Jurkat, Clone E6-1 (cell line): ENCODE results near the gene UQCRQ. TPM values are rescaled to one million over a fixed set of nuclear protein-coding genes. Genes with fewer than 3 reads are reported as not detected.

Experiments used
- DNase-seq: peaks from one replicate; pipeline ENCODE4 v3.0.0-alpha.2; 2011; ENCODE audit warnings: low read depth, low spot score
- H3K4me3 ChIP-seq: 2 replicates; pipeline ENCODE4 v1.5.1; 2011; ENCODE audit warnings: mild to moderate bottlenecking, low read length, control low read depth, moderate library complexity
- polyA plus RNA-seq: library from polyadenylated mRNA; unstranded; fragments of >200 nt; gene quantifications from one replicate; pipeline ENCODE4 v1.2.1, GENCODE V29; 2012; ENCODE audit warnings: missing spikeins; ENCODE audit not compliant: insufficient read length, insufficient read depth

UQCRQ gene
- polyA plus RNA-seq, result 592 TPM

DNA sequence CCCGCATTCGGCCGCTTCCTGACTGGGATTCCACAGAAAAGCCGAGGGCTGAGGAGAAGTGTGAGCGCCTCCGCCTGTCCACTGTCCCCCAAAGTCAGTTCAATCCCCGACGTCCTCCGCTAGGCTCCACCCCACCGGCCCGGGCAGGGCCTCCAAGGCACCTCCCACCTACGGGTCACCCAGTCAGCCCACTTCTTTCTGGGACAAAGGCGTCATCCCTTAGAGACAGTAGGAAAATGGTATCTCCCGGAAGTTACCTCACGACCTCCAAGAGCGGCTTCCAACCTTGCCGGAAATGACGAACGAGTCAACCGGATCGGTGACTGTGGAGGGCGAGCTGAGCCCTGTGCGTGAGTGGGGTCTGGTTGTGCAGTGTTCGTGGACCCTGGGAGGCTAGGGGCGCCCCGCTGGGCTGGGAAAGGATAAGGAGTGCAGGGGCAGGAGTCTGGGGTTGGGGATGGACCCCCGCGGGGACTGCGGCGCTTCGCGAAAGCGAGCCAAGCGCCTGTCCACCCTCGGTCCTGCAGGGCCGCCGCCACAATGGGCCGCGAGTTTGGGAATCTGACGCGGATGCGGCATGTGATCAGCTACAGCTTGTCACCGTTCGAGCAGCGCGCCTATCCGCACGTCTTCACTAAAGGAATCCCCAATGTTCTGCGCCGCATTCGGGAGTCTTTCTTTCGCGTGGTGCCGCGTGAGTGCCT lies at the start of gene UQCRQ, which contains the start of gene GDF9:
UQCRQ (plus strand) TSS at position 301 of the 704 bp plus-strand sequence; CDS start at position 541, 240 bp downstream.
GDF9 (minus strand) TSS at position 128 of the 704 bp plus-strand sequence. CDS start 1,936 bp downstream, outside the sequence.
- peak; percentile 99 for DNase-seq
- H3K4me3 ChIP-seq, result peak within 1 kb of the TSS; percentile 95

DNA sequence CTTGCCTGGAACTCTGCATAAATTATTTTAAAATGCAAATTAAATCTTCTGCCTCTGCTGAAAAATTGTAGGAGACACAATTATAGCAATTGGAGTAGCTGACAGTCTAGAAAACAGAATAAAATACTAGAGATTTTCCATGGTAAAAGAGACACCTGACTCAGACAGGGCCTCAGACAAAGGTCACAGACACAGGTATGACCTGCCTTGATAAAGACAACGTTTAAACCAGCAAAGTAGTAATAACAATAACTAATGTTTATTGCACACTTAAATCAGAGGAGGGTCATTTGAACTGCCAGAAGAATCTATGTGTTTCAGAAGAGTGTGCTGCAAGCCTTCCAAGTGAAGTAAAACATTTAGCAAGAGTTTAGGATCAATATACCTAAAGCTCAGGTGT lies 49.4 kb upstream of the UQCRQ start:
- no peak for DNase-seq
- no peak overlapping the region for H3K4me3 ChIP-seq

DNA sequence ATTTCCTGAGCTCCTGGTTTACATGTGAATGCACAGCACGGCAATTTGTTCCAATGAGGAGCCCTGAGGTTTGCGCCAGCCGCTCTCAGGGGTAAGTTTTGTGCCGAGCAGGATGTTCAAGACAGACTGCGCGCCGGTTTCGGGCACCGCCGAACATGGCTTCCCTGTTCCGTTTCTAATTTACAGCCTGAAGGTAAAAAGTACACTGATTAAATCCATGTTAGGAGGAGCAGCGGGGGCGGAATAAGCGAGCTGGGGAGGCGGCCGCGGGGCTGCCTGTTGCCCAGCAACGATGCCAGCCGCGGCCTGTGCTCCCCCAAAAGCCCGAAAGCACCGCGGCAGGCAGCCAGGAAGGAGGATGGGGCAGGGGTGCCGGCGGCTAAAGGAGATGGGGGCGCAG lies 47.0 kb upstream of the UQCRQ start:
- DNase-seq, result no peak
- H3K4me3 ChIP-seq, result no peak overlapping the region

DNA sequence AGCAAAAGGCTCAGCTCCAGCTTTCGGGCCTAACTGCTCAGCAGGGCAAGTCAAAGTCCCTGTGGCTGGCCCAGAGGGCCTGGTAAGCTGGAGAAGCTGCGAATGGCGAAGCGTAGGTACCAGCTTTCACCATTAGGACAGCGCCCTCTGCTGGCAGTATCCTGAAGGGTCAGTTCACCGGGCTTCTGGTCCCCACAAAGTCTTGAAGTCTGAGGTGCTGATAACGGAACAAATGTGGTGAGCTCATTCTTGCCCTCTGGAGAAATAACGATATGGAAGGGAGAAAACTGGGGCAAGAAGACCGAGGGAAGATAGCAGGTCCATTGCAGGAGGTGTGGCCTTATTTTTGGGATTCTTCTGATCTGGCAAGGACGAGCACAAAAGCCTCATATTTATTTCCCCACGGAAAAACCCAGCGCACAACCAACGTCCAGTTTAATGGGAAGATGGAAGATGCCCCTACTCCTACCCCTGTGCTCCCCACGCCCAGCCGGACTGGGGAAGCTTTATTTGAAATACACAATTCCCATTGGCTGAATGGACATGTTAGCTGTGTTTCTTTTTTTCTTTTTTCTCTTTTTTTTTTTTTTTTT lies 46.2 kb upstream of the UQCRQ start:
- no peak overlapping the region for H3K4me3 ChIP-seq
- peak; percentile 84 for DNase-seq

- no peak for DNase-seq
- no peak overlapping the region for H3K4me3 ChIP-seq
Measured at GRCh38 chr5:132821350-132821749, 45.1 kb upstream of the UQCRQ start.

DNA sequence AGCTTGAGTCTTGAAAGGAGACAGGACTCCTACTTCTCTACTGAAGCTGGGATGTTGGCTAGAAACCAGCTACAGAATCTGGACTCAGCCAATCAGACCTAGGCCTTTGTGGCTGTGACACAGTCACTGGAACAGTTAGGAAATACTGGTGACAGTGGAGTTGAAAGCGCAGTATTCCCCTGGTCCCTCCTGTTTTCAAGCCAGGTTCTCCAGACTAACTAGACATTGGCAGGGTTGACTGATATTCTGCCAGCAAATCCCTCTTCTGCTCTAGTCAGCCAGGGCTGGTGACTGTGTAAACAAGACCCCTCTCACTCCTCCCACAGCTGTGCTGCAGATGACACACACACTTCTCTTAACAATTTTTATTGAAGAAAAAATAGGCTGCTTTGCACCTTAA lies 44.7 kb upstream of the UQCRQ start:
- no peak for DNase-seq
- no peak overlapping the region for H3K4me3 ChIP-seq

- no peak overlapping the region for H3K4me3 ChIP-seq
- no peak for DNase-seq
Measured at GRCh38 chr5:132822650-132823480, 43.6 kb upstream of the UQCRQ start.

DNA sequence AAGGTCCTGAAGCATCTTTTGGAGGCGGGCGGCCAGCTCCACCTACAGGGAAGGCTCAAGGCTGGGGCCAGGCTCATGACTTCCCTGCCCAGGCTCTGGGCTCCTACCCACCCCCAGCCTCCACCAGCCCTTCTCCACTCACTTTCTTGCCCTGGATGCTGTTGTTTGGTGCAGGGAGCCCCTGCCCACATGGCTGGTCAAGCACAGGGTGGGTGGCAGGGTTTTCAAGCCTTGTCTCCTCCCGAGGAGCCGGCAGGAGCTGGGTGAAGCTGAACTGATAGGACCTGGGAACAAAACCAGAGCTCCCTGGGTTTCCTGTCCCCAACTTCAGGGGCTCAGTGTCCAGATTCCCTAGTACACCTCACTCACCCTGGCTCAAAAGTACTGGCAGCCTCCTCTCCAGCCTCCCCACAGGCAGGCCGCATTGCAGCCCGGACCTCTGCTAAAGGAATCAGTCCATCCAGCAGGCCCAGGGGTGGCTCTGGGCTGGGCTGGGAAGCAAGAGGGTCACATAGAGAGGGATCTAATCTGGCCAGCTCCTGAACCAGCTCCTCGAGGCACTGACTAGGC lies 42.9 kb upstream of the UQCRQ start:
- no peak overlapping the region for H3K4me3 ChIP-seq
- DNase-seq, result no peak

- no peak overlapping the region for H3K4me3 ChIP-seq
- DNase-seq, result no peak
Measured at GRCh38 chr5:132824426-132824825, 42.0 kb upstream of the UQCRQ start.

GRCh38 chr5:132825033-132825833 lies 41.2 kb upstream of the UQCRQ start:
- no peak for DNase-seq
- H3K4me3 ChIP-seq, result no peak overlapping the region

- DNase-seq, result no peak
- no peak overlapping the region for H3K4me3 ChIP-seq
Measured at GRCh38 chr5:132825834-132826391, 40.5 kb upstream of the UQCRQ start.

DNA sequence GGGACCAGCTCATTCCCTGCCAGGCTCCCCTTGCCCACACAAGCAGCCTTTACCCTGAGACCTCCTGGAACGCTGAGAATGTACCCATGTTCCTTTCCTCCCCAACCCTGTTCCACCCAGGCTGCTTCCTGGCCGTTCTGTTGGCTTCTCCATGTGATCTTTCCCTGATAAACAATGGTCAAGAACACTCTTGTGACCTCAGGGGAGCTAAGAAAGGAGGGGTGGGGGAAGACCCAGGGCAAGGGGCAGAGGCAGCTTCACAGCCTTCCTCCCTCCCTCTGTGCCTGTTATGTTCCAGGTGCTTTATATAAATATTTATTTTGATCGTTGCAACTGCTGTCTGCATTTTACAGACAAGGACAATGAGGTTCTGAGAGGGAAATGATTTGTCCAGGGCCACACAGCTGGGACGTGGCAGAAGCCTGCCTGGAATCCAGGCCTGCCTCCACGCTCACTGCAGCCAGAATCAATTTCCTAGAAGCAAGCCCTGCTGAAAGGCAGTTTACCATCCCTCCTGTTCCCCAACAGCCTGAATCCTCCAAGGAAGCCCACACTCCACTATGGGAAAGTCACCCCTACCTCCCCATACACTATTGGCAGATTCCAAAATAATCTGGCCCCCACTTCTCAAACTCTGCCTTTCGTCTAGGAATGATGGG lies 39.9 kb upstream of the UQCRQ start:
- no peak for DNase-seq
- no peak overlapping the region for H3K4me3 ChIP-seq

- no peak for DNase-seq
- H3K4me3 ChIP-seq, result no peak overlapping the region
Measured at GRCh38 chr5:132827943-132828673, 38.3 kb upstream of the UQCRQ start.

GRCh38 chr5:132828846-132829494 lies 37.5 kb upstream of the UQCRQ start:
- no peak overlapping the region for H3K4me3 ChIP-seq
- DNase-seq, result no peak

DNA sequence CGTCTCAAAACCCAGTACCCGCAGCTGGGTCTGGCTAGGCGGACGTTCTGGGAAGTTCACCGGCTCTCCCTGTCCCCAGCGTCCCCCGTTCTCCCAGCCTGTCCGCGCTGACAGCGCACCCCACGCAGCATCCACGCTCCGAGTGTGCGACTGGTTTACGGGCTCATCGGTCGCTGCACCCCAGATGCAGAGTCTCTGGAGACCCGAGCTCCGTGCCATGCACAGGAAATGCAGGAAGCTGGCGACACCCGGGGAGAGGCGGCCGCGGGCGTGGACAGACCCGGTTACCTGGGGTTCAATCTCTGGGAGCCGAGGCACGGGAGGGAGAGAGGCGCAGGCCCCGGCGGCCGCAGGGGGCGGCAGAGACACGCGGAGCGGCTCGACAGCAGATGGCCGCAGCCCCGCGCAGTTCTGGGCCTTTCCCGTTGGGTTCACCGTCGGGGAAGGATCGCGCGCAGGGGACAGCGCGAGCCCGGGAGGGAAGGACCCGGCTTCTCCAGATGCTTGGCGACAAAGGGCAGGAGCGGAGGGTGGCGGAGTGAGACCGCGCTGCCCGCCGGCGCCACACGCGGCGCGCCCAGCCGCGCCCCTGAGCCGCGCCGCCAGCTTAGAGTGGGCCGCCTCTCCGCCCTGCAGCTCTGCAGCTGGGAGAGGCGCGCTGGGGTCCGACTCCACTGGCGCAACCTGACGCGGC lies 36.6 kb upstream of the UQCRQ start:
- DNase-seq, result peak; percentile 32
- peak overlapping the region; percentile 53 for H3K4me3 ChIP-seq

- DNase-seq, result no peak
- peak within 1 kb of the TSS; percentile 53 for H3K4me3 ChIP-seq
Measured at GRCh38 chr5:132830436-132831094, 35.9 kb upstream of the UQCRQ start, which contains the start of gene SHROOM1. SHROOM1 (minus strand) TSS chr5:132830647; CDS start chr5:132826140, 4,507 bp downstream.
